Fibroblast of the aortic adventitia (primary cell): Measurements from ENCODE around the gene C17orf58. TPM values are rescaled to one million over a fixed set of nuclear protein-coding genes. Genes with fewer than 3 reads are reported as not detected.
A peak's percentile ranks its signal among the peaks of the same experiment; 100 is the strongest.

Experiments
- DNase-seq: peaks from one replicate; pipeline ENCODE4 v3.0.0-alpha.2; 2010; ENCODE audit warnings: low read depth
- H3K4me3 ChIP-seq: 2 replicates; pipeline ENCODE4 v1.5.1; 2011; ENCODE audit warnings: low read depth, mild to moderate bottlenecking, control low read depth, low read length, moderate library complexity
- small RNA-seq: library from RNA; depleted of rRNA; stranded (forward); fragments of <200 nt; gene quantifications from one replicate; pipeline ENCODE3, GENCODE V24; 2012
- total RNA-seq: library from RNA; depleted of rRNA; stranded (reverse); fragments of >200 nt; gene quantifications from 2 replicates; pipeline ENCODE4 v1.2.3, GENCODE V29; 2012; ENCODE audit warnings: low replicate concordance
- TF ChIP-seq, protein P1 (sequence below): IDR thresholded peaks from 2 replicates; pipeline ENCODE4 v1.5.1; 2011; ENCODE audit warnings: mild to moderate bottlenecking, low read length, control low read depth, inconsistent platforms; ENCODE audit not compliant: insufficient read depth

Gene C17orf58
- total RNA-seq, 1 donor = 11.7 TPM

DNA sequence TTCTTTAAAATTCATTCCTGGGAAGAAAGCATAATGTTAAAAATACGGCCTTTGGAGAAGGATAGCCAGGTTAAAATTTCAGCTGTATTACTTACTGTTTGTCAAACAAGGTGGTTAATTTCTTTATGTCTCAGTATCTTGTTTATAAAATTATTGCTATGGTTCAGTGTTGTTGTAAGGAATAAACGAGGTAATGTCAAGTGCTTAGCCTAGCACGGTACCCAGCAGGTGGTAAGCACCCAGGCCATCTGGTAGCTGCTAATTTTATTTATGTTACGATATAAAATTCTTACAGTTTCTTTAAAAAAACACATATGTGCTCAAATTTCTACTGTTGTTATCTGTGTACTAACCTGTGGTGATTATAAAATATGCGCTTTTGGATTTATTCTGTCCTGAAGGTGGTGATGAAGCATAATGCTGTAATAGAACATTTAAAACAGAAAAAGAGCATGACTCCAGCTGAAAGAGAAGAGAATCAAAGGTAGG, 48.9 kb downstream of the C17orf58 start:
- no peak for DNase-seq
- TF ChIP-seq, protein P1, sequence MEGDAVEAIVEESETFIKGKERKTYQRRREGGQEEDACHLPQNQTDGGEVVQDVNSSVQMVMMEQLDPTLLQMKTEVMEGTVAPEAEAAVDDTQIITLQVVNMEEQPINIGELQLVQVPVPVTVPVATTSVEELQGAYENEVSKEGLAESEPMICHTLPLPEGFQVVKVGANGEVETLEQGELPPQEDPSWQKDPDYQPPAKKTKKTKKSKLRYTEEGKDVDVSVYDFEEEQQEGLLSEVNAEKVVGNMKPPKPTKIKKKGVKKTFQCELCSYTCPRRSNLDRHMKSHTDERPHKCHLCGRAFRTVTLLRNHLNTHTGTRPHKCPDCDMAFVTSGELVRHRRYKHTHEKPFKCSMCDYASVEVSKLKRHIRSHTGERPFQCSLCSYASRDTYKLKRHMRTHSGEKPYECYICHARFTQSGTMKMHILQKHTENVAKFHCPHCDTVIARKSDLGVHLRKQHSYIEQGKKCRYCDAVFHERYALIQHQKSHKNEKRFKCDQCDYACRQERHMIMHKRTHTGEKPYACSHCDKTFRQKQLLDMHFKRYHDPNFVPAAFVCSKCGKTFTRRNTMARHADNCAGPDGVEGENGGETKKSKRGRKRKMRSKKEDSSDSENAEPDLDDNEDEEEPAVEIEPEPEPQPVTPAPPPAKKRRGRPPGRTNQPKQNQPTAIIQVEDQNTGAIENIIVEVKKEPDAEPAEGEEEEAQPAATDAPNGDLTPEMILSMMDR = no peak
- no peak overlapping the region for H3K4me3 ChIP-seq

DNA sequence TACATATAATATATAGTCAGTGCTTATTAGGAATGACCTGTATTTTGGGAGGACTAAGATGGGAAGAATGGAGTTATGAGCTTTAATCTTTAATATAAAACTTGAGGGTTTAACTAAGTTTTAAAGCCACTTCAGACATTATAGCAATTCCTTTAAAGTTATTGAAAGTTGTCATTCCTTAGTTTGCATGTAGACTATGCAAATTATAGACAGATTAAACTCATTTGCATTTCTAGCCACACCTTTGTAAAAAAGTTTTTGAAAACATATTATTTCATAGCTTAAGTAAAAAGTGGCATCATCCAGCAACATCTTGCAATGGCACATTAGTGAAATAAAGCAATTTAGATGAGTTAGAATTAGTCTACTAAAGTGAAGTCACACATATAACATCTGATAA, 49.8 kb downstream of the C17orf58 start:
- H3K4me3 ChIP-seq = no peak overlapping the region
- TF ChIP-seq, protein P1 = no peak
- no peak for DNase-seq

DNA sequence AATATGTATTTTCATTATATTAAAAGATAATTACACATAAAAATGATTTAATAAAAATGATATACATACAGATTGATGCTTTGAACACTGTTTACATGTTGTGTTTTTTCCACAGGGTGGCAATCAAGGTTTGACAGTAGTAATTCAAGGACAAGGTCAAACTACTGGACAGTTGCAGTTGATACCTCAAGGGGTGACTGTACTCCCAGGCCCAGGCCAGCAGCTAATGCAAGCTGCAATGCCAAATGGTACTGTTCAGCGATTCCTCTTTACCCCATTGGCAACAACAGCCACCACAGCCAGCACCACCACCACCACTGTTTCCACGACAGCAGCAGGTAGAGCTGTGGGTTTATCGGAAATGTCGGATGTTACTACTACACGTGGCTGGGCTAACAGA, 52.2 kb downstream of the C17orf58 start:
- no peak for DNase-seq
- TF ChIP-seq, protein P1 = no peak
- no peak overlapping the region for H3K4me3 ChIP-seq

DNA sequence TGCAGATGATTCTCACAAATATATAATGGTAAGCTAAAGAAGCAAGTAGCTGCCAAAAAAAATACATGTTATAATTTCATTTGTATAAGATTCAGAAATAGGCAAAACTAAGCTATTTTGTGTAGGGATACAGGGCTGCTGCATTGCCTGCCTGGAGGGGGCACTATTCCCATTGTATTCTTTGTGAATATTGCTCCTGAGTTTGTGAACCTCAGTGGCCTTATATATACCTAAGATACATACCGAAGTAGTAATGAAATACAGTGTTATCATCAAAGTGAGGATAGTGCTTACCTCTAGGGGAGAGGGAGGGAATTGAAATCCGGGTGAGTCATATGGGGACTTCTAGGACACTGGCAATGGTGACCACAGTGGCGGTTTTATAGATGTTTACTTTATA, 53.5 kb downstream of the C17orf58 start:
- DNase-seq = peak; percentile 27
- H3K4me3 ChIP-seq = no peak overlapping the region
- TF ChIP-seq, protein P1 = peak; percentile 65

Small RNA genes within 50 kb of the gene (small RNA-seq; reads per million reads assigned to genes)
- gene RN7SL622P = not detected

Other genes with a start within 250 kb of the C17orf58 start
- 65.4 and 76.8 TPM in 2 replicates for gene BPTF, start 171.0 kb downstream of the C17orf58 start, total RNA-seq
- 83.9 and 134 TPM in 2 replicates for gene KPNA2, start 39.3 kb upstream of the C17orf58 start, total RNA-seq